Neuronal stem cell (in vitro differentiated cells): Measurements from ENCODE around the gene KCTD16.

Source experiments
- DNase-seq: peaks from one replicate; pipeline ENCODE4 v3.0.0-alpha.2; 2013; ENCODE audit warnings: low spot score
- H2AFZ ChIP-seq: one replicate; pipeline ENCODE4 v1.6.1; 2013; ENCODE audit warnings: mild to moderate bottlenecking, low read length, inconsistent platforms
- H2AK5ac ChIP-seq: 2 replicates; pipeline ENCODE4 v1.6.1; 2013; ENCODE audit warnings: low read depth, mild to moderate bottlenecking, inconsistent platforms, low read length, moderate library complexity, mixed read lengths
- H2BK120ac ChIP-seq: 2 replicates; pipeline ENCODE4 v1.6.1; 2013; ENCODE audit warnings: low read depth, mild to moderate bottlenecking, inconsistent platforms, low read length, moderate library complexity, mixed read lengths
- H2BK12ac ChIP-seq: one replicate; pipeline ENCODE4 v1.6.1; 2013; ENCODE audit warnings: low read length, inconsistent platforms
- H2BK15ac ChIP-seq: 2 replicates; pipeline ENCODE4 v1.6.1; 2013; ENCODE audit warnings: mild to moderate bottlenecking, low read length, inconsistent platforms, mixed read lengths
- H2BK5ac ChIP-seq: one replicate; pipeline ENCODE4 v1.6.1; 2013; ENCODE audit warnings: inconsistent platforms, mild to moderate bottlenecking, low read length, moderate library complexity
- H3K14ac ChIP-seq: one replicate; pipeline ENCODE4 v1.6.1; 2013; ENCODE audit warnings: low read length, inconsistent platforms
- H3K18ac ChIP-seq: 2 replicates; pipeline ENCODE4 v1.6.1; 2013; ENCODE audit warnings: low read length, inconsistent platforms
- H3K23ac ChIP-seq: 2 replicates; pipeline ENCODE4 v1.6.1; 2013; ENCODE audit warnings: low read depth, mild to moderate bottlenecking, mixed read lengths, low read length, inconsistent platforms; ENCODE audit not compliant: poor library complexity
- H3K27ac ChIP-seq: replicated peaks from 3 replicates; pipeline ENCODE4 v1.5.1; 2013; ENCODE audit warnings: low read length, inconsistent platforms
- H3K27me3 ChIP-seq, 3 experiments: 2 replicates each; pipeline ENCODE4 v1.6.1; 2013; ENCODE audit warnings: low read length in 3 of 3, mild to moderate bottlenecking in 2 of 3, inconsistent platforms in 1 of 3, low read depth in 1 of 3, mixed read lengths in 1 of 3, moderate library complexity in 1 of 3; ENCODE audit not compliant: control insufficient read depth in 3 of 3, insufficient read depth in 3 of 3
- H3K36me3 ChIP-seq, 2 donors: replicated peaks in 1 of 2; 2 replicates each; pipeline ENCODE4 v1.6.1; 2013; ENCODE audit warnings: low read length in 2 of 2; ENCODE audit not compliant: control insufficient read depth in 2 of 2, insufficient read depth in 2 of 2
- H3K4ac ChIP-seq: 2 replicates; pipeline ENCODE4 v1.6.1; 2013; ENCODE audit warnings: inconsistent platforms, mild to moderate bottlenecking, low read length, moderate library complexity
- H3K4me1 ChIP-seq, 2 donors: 1 replicate in 1 of 2; 2 replicates in 1 of 2; pipeline ENCODE4 v1.6.1; 2013; ENCODE audit warnings: low read length in 2 of 2, low read depth in 1 of 2; ENCODE audit not compliant: control insufficient read depth in 2 of 2, insufficient read depth in 1 of 2
- H3K4me2 ChIP-seq: one replicate; pipeline ENCODE4 v1.6.1; 2013; ENCODE audit warnings: mild to moderate bottlenecking, low read length, inconsistent platforms; ENCODE audit not compliant: insufficient read depth, poor library complexity, severe bottlenecking
- H3K4me3 ChIP-seq, 2 donors: 2 replicates each; pipeline ENCODE4 v1.5.1; 2013; ENCODE audit warnings: low read length in 2 of 2, mild to moderate bottlenecking in 2 of 2, inconsistent platforms in 1 of 2, moderate library complexity in 1 of 2
- H3K79me1 ChIP-seq: one replicate; pipeline ENCODE4 v1.6.1; 2013; ENCODE audit warnings: low read depth, mild to moderate bottlenecking, inconsistent platforms, low read length, moderate library complexity
- H3K9ac ChIP-seq: one replicate; pipeline ENCODE4 v1.6.1; 2013; ENCODE audit warnings: mild to moderate bottlenecking, low read depth, low read length, inconsistent platforms; ENCODE audit not compliant: poor library complexity
- H3K9me3 ChIP-seq, 2 donors: replicated peaks in 1 of 2; 2 replicates each; pipeline versions ENCODE3 to v1.6.1; 2013; ENCODE audit warnings: low read length in 2 of 2, mild to moderate bottlenecking in 2 of 2, inconsistent platforms in 1 of 2, low read depth in 1 of 2, mixed read lengths in 1 of 2, moderate library complexity in 1 of 2; ENCODE audit not compliant: control insufficient read depth in 2 of 2, insufficient read depth in 1 of 2
- H4K8ac ChIP-seq: one replicate; pipeline ENCODE4 v1.6.1; 2013; ENCODE audit warnings: low read depth, mild to moderate bottlenecking, inconsistent platforms, low read length, moderate library complexity
- H4K91ac ChIP-seq: one replicate; pipeline ENCODE4 v1.6.1; 2013; ENCODE audit warnings: low read length, low read depth, mild to moderate bottlenecking, inconsistent platforms; ENCODE audit not compliant: poor library complexity
- WGBS, 2 donors: extraction: QIAGEN DNeasy Blood & Tissue Kit; methylation state at CpG; one replicate each; pipeline ENCODE4 v1.1.7; 2013; ENCODE audit warnings: missing lambda C conversion rate in 2 of 2, mixed read lengths in 1 of 2; ENCODE audit not compliant: insufficient read length in 2 of 2, insufficient replicate concordance in 1 of 2; ENCODE audit errors: extremely low coverage in 2 of 2; 5-methylcytosine and 5-hydroxymethylcytosine counted together

The KCTD16 gene

GRCh38 chr5:144390133-144390532 is 219.5 kb downstream of the KCTD16 start:
- H3K9ac ChIP-seq = no peak overlapping the region
- no peak overlapping the region for H3K4me3 ChIP-seq
- H3K27ac ChIP-seq = no peak overlapping the region
- H2AK5ac ChIP-seq = no peak overlapping the region
- H2BK15ac ChIP-seq = no peak overlapping the region
- no peak overlapping the region for H3K14ac ChIP-seq
- no peak overlapping the region for H3K18ac ChIP-seq
- H2BK12ac ChIP-seq = no peak overlapping the region
- no peak overlapping the region for H3K23ac ChIP-seq
- no peak for DNase-seq
- no peak overlapping the region for H3K4ac ChIP-seq
- H3K36me3 ChIP-seq = no peaks in the 10 kb centered on the region
- H4K8ac ChIP-seq = no peak overlapping the region
- H3K9me3 ChIP-seq = no peaks in the 10 kb centered on the region
- no peaks in the 10 kb centered on the region for H3K27me3 ChIP-seq
- no peak overlapping the region for H4K91ac ChIP-seq
- H3K79me1 ChIP-seq = no peaks in the 10 kb centered on the region
- H3K4me1 ChIP-seq = no peaks in the 10 kb centered on the region
- H2AFZ ChIP-seq = no peak overlapping the region
- H2BK5ac ChIP-seq = no peak overlapping the region
- whole genome bisulfite sequencing, 2 donors = no CpG with 5 or more reads among the region's 1 CpG
- no peak overlapping the region for H3K4me2 ChIP-seq
- H2BK120ac ChIP-seq = no peak overlapping the region

- Histone ChIP-seq H3K18ac (no peak overlapping the region), H3K36me3 (no peaks in the 10 kb centered on the region), H3K4me2 (no peak overlapping the region), H2AK5ac (no peak overlapping the region), H3K79me1 (no peaks in the 10 kb centered on the region), H3K23ac (no peak overlapping the region), H3K9me3 (no peaks in the 10 kb centered on the region), H3K9ac (no peak overlapping the region), H3K4me3 (no peak overlapping the region), H4K91ac (no peak overlapping the region), H4K8ac (no peak overlapping the region), H3K14ac (no peak overlapping the region), H3K4ac (no peak overlapping the region), H3K4me1 (no peaks in the 10 kb centered on the region), H2BK5ac (no peak overlapping the region), H3K27me3 (no peaks in the 10 kb centered on the region), H3K27ac (no peak overlapping the region), H2BK120ac (no peak overlapping the region), H2BK15ac (no peak overlapping the region), H2BK12ac (no peak overlapping the region), H2AFZ (no peak overlapping the region)
- no peak for DNase-seq
- WGBS, 2 donors = no CpG with 5 or more reads among the region's 2 CpGs
Measured at GRCh38 chr5:144391044-144391443, 220.4 kb downstream of the KCTD16 start.

- H2BK120ac ChIP-seq = no peak overlapping the region
- H2BK15ac ChIP-seq = no peak overlapping the region
- H2AFZ ChIP-seq = no peak overlapping the region
- H4K8ac ChIP-seq = no peak overlapping the region
- H4K91ac ChIP-seq = no peak overlapping the region
- H3K4me3 ChIP-seq = no peak overlapping the region
- no peaks in the 10 kb centered on the region for H3K9me3 ChIP-seq
- H3K4ac ChIP-seq = no peak overlapping the region
- no peak for DNase-seq
- no peaks in the 10 kb centered on the region for H3K36me3 ChIP-seq
- no peak overlapping the region for H3K23ac ChIP-seq
- WGBS, 2 donors = no CpG with 5 or more reads among the region's 4 CpGs
- H3K79me1 ChIP-seq = no peaks in the 10 kb centered on the region
- H3K18ac ChIP-seq = no peak overlapping the region
- no peaks in the 10 kb centered on the region for H3K27me3 ChIP-seq
- H3K27ac ChIP-seq = no peak overlapping the region
- H2BK5ac ChIP-seq = no peak overlapping the region
- no peak overlapping the region for H3K14ac ChIP-seq
- no peak overlapping the region for H3K4me2 ChIP-seq
- H2BK12ac ChIP-seq = no peak overlapping the region
- H2AK5ac ChIP-seq = no peak overlapping the region
- no peaks in the 10 kb centered on the region for H3K4me1 ChIP-seq
- no peak overlapping the region for H3K9ac ChIP-seq
Measured at GRCh38 chr5:144393641-144394435, 223.2 kb downstream of the KCTD16 start.

GRCh38 chr5:144395704-144396103 is 225.0 kb downstream of the KCTD16 start:
- H4K91ac ChIP-seq = no peak overlapping the region
- H4K8ac ChIP-seq = no peak overlapping the region
- no peak overlapping the region for H3K4ac ChIP-seq
- H3K18ac ChIP-seq = peak overlapping the region; percentile 60
- H2BK12ac ChIP-seq = no peak overlapping the region
- no peak for DNase-seq
- H3K9me3 ChIP-seq = no peaks in the 10 kb centered on the region
- no peaks in the 10 kb centered on the region for H3K4me1 ChIP-seq
- H3K14ac ChIP-seq = no peak overlapping the region
- H3K27ac ChIP-seq = no peak overlapping the region
- no peak overlapping the region for H3K4me3 ChIP-seq
- H3K79me1 ChIP-seq = no peaks in the 10 kb centered on the region
- no peak overlapping the region for H2BK120ac ChIP-seq
- H2AK5ac ChIP-seq = no peak overlapping the region
- no peaks in the 10 kb centered on the region for H3K27me3 ChIP-seq
- H2AFZ ChIP-seq = no peak overlapping the region
- no peak overlapping the region for H3K4me2 ChIP-seq
- no peak overlapping the region for H3K23ac ChIP-seq
- H3K9ac ChIP-seq = no peak overlapping the region
- WGBS, 2 donors = no CpG with 5 or more reads among the region's 1 CpG
- H3K36me3 ChIP-seq = no peaks in the 10 kb centered on the region
- H2BK15ac ChIP-seq = no peak overlapping the region
- no peak overlapping the region for H2BK5ac ChIP-seq
